Mammary epithelial cell (primary cell): ENCODE measurements around the gene DDAH1.

Experiments used
- CTCF ChIP-seq, 2 donors: IDR thresholded peaks in 1 of 2; conservative IDR thresholded peaks in 1 of 2; 2 replicates each; pipeline ENCODE4 v1.5.1; 2011 to 2012; ENCODE audit warnings: inconsistent platforms in 2 of 2, low read length in 2 of 2, mild to moderate bottlenecking in 2 of 2, control low read depth in 1 of 2, low read depth in 1 of 2; ENCODE audit not compliant: insufficient read depth in 1 of 2; ENCODE audit errors: extremely low read depth in 1 of 2
- EZH2 ChIP-seq: IDR thresholded peaks from 2 replicates; pipeline ENCODE4 v1.6.1; 2012; ENCODE audit warnings: low read length, inconsistent platforms, borderline replicate concordance

GRCh38 chr1:85357817-85358216, 107.1 kb downstream of the DDAH1 start:
- TF ChIP-seq CTCF (conservative IDR thresholded peaks at IDR 0.05 in 1 of 2, IDR thresholded peaks at IDR 0.05 in 1 of 2; ENCODE audit: extremely low read depth in 1 of 2, insufficient read depth in 1 of 2, low read depth in 1 of 2, low read length in 2 of 2) (no peak), EZH2 (no peak)
